ENCODE results near the gene CIAO3.

Gene CIAO3

GRCh38 chr16:764848-765487 lies 24.2 kb upstream of the CIAO3 start:
- H3K4me1 ChIP-seq (ENCODE audit: control insufficient read depth, insufficient read depth, low read length): no peaks in the 10 kb centered on the region
- H3K27ac ChIP-seq (ENCODE audit: low read depth, low read length): no peak overlapping the region
- no peak overlapping the region for H3K9ac ChIP-seq (ENCODE audit: low read depth, low read length)
- no peak overlapping the region for H3K4me3 ChIP-seq (ENCODE audit: low read depth, low read length)
- H3K9me3 ChIP-seq (ENCODE audit: control insufficient read depth, insufficient read depth, low read length): no peaks in the 10 kb centered on the region
- H3K36me3 ChIP-seq (ENCODE audit: control insufficient read depth, insufficient read depth, low read length): no peaks in the 10 kb centered on the region
- no peaks in the 10 kb centered on the region for H3K27me3 ChIP-seq (ENCODE audit: control insufficient read depth, insufficient read depth, low read length)

GRCh38 chr16:764184-764750 lies 23.5 kb upstream of the CIAO3 start:
- Histone ChIP-seq H3K9me3 (ENCODE audit: control insufficient read depth, insufficient read depth, low read length) (no peaks in the 10 kb centered on the region), H3K27me3 (ENCODE audit: control insufficient read depth, insufficient read depth, low read length) (no peaks in the 10 kb centered on the region), H3K4me3 (ENCODE audit: low read depth, low read length) (no peak overlapping the region), H3K27ac (ENCODE audit: low read depth, low read length) (no peak overlapping the region), H3K4me1 (ENCODE audit: control insufficient read depth, insufficient read depth, low read length) (no peaks in the 10 kb centered on the region), H3K36me3 (ENCODE audit: control insufficient read depth, insufficient read depth, low read length) (no peaks in the 10 kb centered on the region), H3K9ac (ENCODE audit: low read depth, low read length) (no peak overlapping the region)

GRCh38 chr16:763369-764183 lies 22.8 kb upstream of the CIAO3 start:
- H3K27me3 ChIP-seq (ENCODE audit: control insufficient read depth, insufficient read depth, low read length): no peaks in the 10 kb centered on the region
- H3K4me1 ChIP-seq (ENCODE audit: control insufficient read depth, insufficient read depth, low read length): no peaks in the 10 kb centered on the region
- H3K4me3 ChIP-seq (ENCODE audit: low read depth, low read length): no peak overlapping the region
- no peaks in the 10 kb centered on the region for H3K36me3 ChIP-seq (ENCODE audit: control insufficient read depth, insufficient read depth, low read length)
- no peak overlapping the region for H3K27ac ChIP-seq (ENCODE audit: low read depth, low read length)
- H3K9ac ChIP-seq (ENCODE audit: low read depth, low read length): no peak overlapping the region
- no peaks in the 10 kb centered on the region for H3K9me3 ChIP-seq (ENCODE audit: control insufficient read depth, insufficient read depth, low read length)

DNA sequence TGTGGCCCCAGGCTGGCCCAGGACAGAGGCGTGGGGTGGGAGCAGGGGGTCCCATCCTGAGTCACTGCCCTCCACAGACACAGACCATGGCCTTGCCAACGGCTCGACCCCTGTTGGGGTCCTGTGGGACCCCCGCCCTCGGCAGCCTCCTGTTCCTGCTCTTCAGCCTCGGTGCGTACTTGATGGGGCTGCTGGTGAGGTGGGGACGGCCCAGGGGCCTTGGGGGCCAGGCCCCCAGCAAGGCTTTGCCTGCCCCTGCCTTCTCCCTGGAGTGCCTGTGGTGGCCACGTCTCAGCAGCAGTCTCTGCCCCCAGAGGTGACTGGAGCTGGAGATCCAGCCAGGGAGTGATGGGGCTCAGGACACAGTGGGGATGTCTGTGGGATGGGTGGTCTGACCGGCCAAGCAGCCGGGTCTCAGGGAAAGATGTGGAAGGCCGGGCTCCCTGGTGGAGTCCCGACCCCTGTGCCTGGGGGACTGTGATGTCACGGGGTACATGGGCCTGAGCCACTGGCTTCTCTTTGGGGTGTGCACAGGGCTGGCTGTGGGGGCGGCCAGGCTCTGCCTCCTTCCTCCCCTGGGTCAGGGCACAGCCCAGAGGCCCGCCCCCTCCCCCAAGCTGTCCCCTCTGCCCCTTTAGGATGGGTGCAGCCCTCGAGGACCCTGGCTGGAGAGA lies 21.9 kb upstream of the CIAO3 start:
- Histone ChIP-seq H3K4me1 (ENCODE audit: control insufficient read depth, insufficient read depth, low read length) (no peaks in the 10 kb centered on the region), H3K4me3 (ENCODE audit: low read depth, low read length) (no peak overlapping the region), H3K9me3 (ENCODE audit: control insufficient read depth, insufficient read depth, low read length) (no peaks in the 10 kb centered on the region), H3K36me3 (ENCODE audit: control insufficient read depth, insufficient read depth, low read length) (no peaks in the 10 kb centered on the region), H3K9ac (ENCODE audit: low read depth, low read length) (no peak overlapping the region), H3K27me3 (ENCODE audit: control insufficient read depth, insufficient read depth, low read length) (no peaks in the 10 kb centered on the region), H3K27ac (ENCODE audit: low read depth, low read length) (no peak overlapping the region)

GRCh38 chr16:761625-762513 lies 21.1 kb upstream of the CIAO3 start:
- no peaks in the 10 kb centered on the region for H3K36me3 ChIP-seq (ENCODE audit: control insufficient read depth, insufficient read depth, low read length)
- no peak overlapping the region for H3K9ac ChIP-seq (ENCODE audit: low read depth, low read length)
- no peaks in the 10 kb centered on the region for H3K4me1 ChIP-seq (ENCODE audit: control insufficient read depth, insufficient read depth, low read length)
- H3K27me3 ChIP-seq (ENCODE audit: control insufficient read depth, insufficient read depth, low read length): no peaks in the 10 kb centered on the region
- no peak overlapping the region for H3K27ac ChIP-seq (ENCODE audit: low read depth, low read length)
- H3K4me3 ChIP-seq (ENCODE audit: low read depth, low read length): no peak overlapping the region
- no peaks in the 10 kb centered on the region for H3K9me3 ChIP-seq (ENCODE audit: control insufficient read depth, insufficient read depth, low read length)

DNA sequence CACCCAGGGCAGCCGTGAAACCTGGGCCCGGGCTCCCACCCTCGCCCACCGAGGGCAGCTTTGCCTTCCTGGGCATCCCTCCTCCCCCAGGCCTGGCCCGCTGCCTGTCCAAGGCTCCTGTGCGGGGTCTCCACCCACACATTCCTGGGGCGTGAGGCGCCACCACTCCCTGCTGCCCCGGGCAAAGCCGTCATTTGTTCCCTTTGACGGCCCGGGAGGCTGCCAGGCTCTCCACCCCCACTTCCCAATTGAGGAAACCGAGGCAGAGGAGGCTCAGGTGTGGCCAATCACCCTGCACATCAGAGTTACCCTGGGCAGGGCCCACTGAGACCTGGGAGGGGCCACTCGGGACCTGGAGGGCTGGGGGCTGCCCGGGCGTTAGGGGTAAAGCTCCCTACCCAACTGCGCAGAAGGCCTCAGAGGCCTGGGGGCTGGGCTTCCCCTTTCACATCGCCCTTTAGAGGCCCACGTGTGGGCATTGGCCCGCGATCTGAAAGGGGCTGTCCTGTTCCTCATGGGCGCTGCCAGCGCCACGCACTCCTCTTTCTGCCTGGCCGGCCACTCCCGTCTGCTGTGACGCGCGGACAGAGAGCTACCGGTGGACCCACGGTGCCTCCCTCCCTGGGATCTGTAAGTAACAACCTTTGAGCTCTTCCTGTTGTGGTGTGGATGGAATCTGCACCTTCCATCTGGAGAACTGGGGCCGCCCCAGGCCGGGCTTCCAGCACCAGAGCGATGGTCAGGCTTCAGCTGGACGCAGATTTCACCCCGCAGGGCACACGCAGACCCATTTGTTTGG lies 19.9 kb upstream of the CIAO3 start, which contains the start of gene MSLN:
TSS of gene MSLN (plus strand) at position 190 of the 799 bp plus-strand sequence. CDS start 1,947 bp downstream, outside the sequence.
- Histone ChIP-seq H3K36me3 (ENCODE audit: control insufficient read depth, insufficient read depth, low read length) (no peaks in the 10 kb centered on the region), H3K27me3 (ENCODE audit: control insufficient read depth, insufficient read depth, low read length) (no peaks in the 10 kb centered on the region), H3K4me1 (ENCODE audit: control insufficient read depth, insufficient read depth, low read length) (no peaks in the 10 kb centered on the region), H3K4me3 (ENCODE audit: low read depth, low read length) (no peak within 1 kb of the TSS), H3K9ac (ENCODE audit: low read depth, low read length) (no peak within 1 kb of the TSS), H3K27ac (ENCODE audit: low read depth, low read length) (no peak within 1 kb of the TSS), H3K9me3 (ENCODE audit: control insufficient read depth, insufficient read depth, low read length) (no peaks in the 10 kb centered on the region; the same call in 1 of the 2 replicates)

GRCh38 chr16:760065-760464 lies 19.3 kb upstream of the CIAO3 start:
- H3K36me3 ChIP-seq (ENCODE audit: control insufficient read depth, insufficient read depth, low read length): no peaks in the 10 kb centered on the region
- no peak overlapping the region for H3K27ac ChIP-seq (ENCODE audit: low read depth, low read length)
- H3K4me3 ChIP-seq (ENCODE audit: low read depth, low read length): no peak overlapping the region
- no peaks in the 10 kb centered on the region for H3K27me3 ChIP-seq (ENCODE audit: control insufficient read depth, insufficient read depth, low read length)
- no peak overlapping the region for H3K9ac ChIP-seq (ENCODE audit: low read depth, low read length)
- no peaks in the 10 kb centered on the region for H3K4me1 ChIP-seq (ENCODE audit: control insufficient read depth, insufficient read depth, low read length)
- H3K9me3 ChIP-seq (ENCODE audit: control insufficient read depth, insufficient read depth, low read length): no peaks in the 10 kb centered on the region; the same call in 1 of the 2 replicates

- H3K36me3 ChIP-seq (ENCODE audit: control insufficient read depth, insufficient read depth, low read length): no peaks in the 10 kb centered on the region
- no peak overlapping the region for H3K9ac ChIP-seq (ENCODE audit: low read depth, low read length)
- no peak overlapping the region for H3K4me3 ChIP-seq (ENCODE audit: low read depth, low read length)
- H3K27ac ChIP-seq (ENCODE audit: low read depth, low read length): no peak overlapping the region
- no peaks in the 10 kb centered on the region for H3K27me3 ChIP-seq (ENCODE audit: control insufficient read depth, insufficient read depth, low read length)
- no peaks in the 10 kb centered on the region; the same call in 1 of the 2 replicates for H3K9me3 ChIP-seq (ENCODE audit: control insufficient read depth, insufficient read depth, low read length)
- H3K4me1 ChIP-seq (ENCODE audit: control insufficient read depth, insufficient read depth, low read length): no peaks in the 10 kb centered on the region
Observed at GRCh38 chr16:759110-759910, 18.5 kb upstream of the CIAO3 start.

- Histone ChIP-seq H3K27ac (ENCODE audit: low read depth, low read length) (no peak overlapping the region), H3K4me3 (ENCODE audit: low read depth, low read length) (no peak overlapping the region), H3K27me3 (ENCODE audit: control insufficient read depth, insufficient read depth, low read length) (no peaks in the 10 kb centered on the region), H3K9ac (ENCODE audit: low read depth, low read length) (no peak overlapping the region), H3K36me3 (ENCODE audit: control insufficient read depth, insufficient read depth, low read length) (no peaks in the 10 kb centered on the region), H3K9me3 (ENCODE audit: control insufficient read depth, insufficient read depth, low read length) (no peaks in the 10 kb centered on the region; the same call in 1 of the 2 replicates), H3K4me1 (ENCODE audit: control insufficient read depth, insufficient read depth, low read length) (peaks cover 12% of the 10 kb centered on the region)
Observed at GRCh38 chr16:756428-756827, 15.6 kb upstream of the CIAO3 start.
